Fibroblast of lung (primary cell): ENCODE data around the gene TNP2. TPM values are rescaled to one million over a fixed set of nuclear protein-coding genes. Genes with fewer than 3 reads are reported as not detected.

Source experiments
- DNase-seq, 2 donors: peaks; one replicate each; pipeline versions ENCODE4 v3.0.0 to v3.0.0-alpha.2; 2010; ENCODE audit warnings: low read depth in 2 of 2
- H2AFZ ChIP-seq: 2 replicates; pipeline ENCODE4 v1.5.1; 2012; ENCODE audit warnings: low read length, control low read depth, inconsistent platforms
- H3K27ac ChIP-seq: 2 replicates; pipeline ENCODE4 v1.5.1; 2011; ENCODE audit warnings: low read length, control low read depth; ENCODE audit not compliant: insufficient read depth
- H3K27me3 ChIP-seq: 2 replicates; pipeline ENCODE4 v1.5.1; 2011; ENCODE audit warnings: mild to moderate bottlenecking, low read length; ENCODE audit not compliant: control insufficient read depth, insufficient read depth
- H3K36me3 ChIP-seq: 2 replicates; pipeline ENCODE4 v1.5.1; 2011; ENCODE audit warnings: low read length; ENCODE audit not compliant: control insufficient read depth, insufficient read depth
- H3K4me1 ChIP-seq: 2 replicates; pipeline ENCODE4 v1.5.1; 2011; ENCODE audit warnings: low read length; ENCODE audit not compliant: control insufficient read depth, insufficient read depth; ENCODE audit errors: extremely low read depth
- H3K4me2 ChIP-seq: 2 replicates; pipeline ENCODE4 v1.5.1; 2011; ENCODE audit warnings: low read length, control low read depth; ENCODE audit not compliant: insufficient read depth; ENCODE audit errors: extremely low read depth
- H3K4me3 ChIP-seq, 4 experiments: fragments of 200-600 bp in 1 of 4; sonication (generic) in 1 of 4; replicated peaks in 1 of 4; 2 replicates each; pipeline ENCODE4 v1.5.1; 2011 to 2016; ENCODE audit warnings: low read length in 4 of 4, low read depth in 3 of 4, mild to moderate bottlenecking in 3 of 4, control low read depth in 2 of 4, inconsistent platforms in 1 of 4, mixed read lengths in 1 of 4; ENCODE audit not compliant: insufficient read depth in 1 of 4; ENCODE audit errors: control extremely low read depth in 1 of 4
- H3K79me2 ChIP-seq: 2 replicates; pipeline ENCODE4 v1.5.1; 2012; ENCODE audit warnings: mild to moderate bottlenecking, low read length, inconsistent platforms; ENCODE audit not compliant: control insufficient read depth, insufficient read depth
- H3K9ac ChIP-seq: 2 replicates; pipeline ENCODE4 v1.5.1; 2011; ENCODE audit warnings: mild to moderate bottlenecking, low read length, control low read depth; ENCODE audit not compliant: insufficient read depth
- H3K9me3 ChIP-seq: 2 replicates; pipeline ENCODE4 v1.5.1; 2012; ENCODE audit warnings: low read depth, low read length; ENCODE audit not compliant: control insufficient read depth, insufficient read depth
- H4K20me1 ChIP-seq: 2 replicates; pipeline ENCODE4 v1.5.1; 2011; ENCODE audit warnings: low read length; ENCODE audit not compliant: control insufficient read depth, insufficient read depth; ENCODE audit errors: extremely low read depth
- EZH2 ChIP-seq: IDR thresholded peaks from 2 replicates; pipeline ENCODE4 v1.5.1; 2012; ENCODE audit warnings: low read length, control low read depth, mild to moderate bottlenecking; ENCODE audit errors: missing control alignments
- polyA plus RNA-seq, 2 donors: library from polyadenylated mRNA; depleted of rRNA in 1 of 2; stranded (reverse) in 1 of 2; unstranded in 1 of 2; fragments of >200 nt; gene quantifications; 2 replicates each; pipeline ENCODE4 v1.2.1, GENCODE V29; 2011 to 2012; ENCODE audit warnings: missing spikeins in 1 of 2
- total RNA-seq: library from RNA; depleted of rRNA; stranded (reverse); fragments of >200 nt; gene quantifications from 2 replicates; pipeline ENCODE4 v1.2.1, GENCODE V29; 2014
- TF ChIP-seq, protein P1 (sequence below), 2 donors: IDR thresholded peaks in 1 of 2; conservative IDR thresholded peaks in 1 of 2; 1 replicate in 1 of 2; 2 replicates in 1 of 2; pipeline ENCODE4 v1.5.1; 2011 to 2012; ENCODE audit warnings: low read length in 2 of 2, control low read depth in 1 of 2, inconsistent platforms in 1 of 2, low read depth in 1 of 2, mild to moderate bottlenecking in 1 of 2

TNP2 gene
- total and polyA plus RNA-seq, 2 donors (not counting 1 experiment from before 2014, with no cell fraction given): not detected

DNA sequence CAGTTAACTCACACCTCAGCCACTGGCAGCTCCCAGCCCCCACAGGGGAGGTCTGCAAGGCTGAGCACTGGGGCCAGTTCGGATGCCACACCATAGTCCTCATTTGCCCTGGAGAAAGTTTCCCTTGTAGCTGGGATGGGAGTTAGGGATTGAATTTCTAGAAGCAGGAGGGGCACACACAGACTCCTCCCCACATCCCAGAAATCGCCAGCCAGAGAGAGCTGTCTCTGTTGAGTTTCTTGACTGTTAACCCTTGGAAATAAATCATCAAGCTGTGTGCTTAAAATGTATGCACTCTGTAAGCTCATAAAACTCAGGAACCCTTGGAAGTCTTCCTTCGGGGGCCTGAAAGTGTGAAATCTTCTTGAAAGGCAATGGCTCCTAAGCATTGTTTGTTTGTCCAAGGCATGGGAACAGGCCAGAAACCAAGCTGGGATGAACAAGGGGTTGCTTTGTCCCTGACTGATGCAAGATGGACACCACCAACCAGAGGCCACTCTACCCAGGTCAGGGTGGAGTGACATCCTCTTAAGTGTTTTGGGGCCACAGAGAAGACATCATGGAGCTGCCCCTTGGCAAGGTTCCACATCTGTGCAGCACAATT is 4.7 kb upstream of the TNP2 start:
- Histone ChIP-seq H3K4me3 (no peak overlapping the region), H3K9ac (no peak overlapping the region), H3K36me3 (no peaks in the 10 kb centered on the region), H3K27ac (no peak overlapping the region), H3K4me1 (no peaks in the 10 kb centered on the region), H3K4me2 (no peak overlapping the region), H3K79me2 (no peaks in the 10 kb centered on the region), H4K20me1 (no peaks in the 10 kb centered on the region), H3K27me3 (peaks cover 7% of the 10 kb centered on the region), H2AFZ (no peak overlapping the region), H3K9me3 (no peaks in the 10 kb centered on the region)
- TF ChIP-seq, protein P1, sequence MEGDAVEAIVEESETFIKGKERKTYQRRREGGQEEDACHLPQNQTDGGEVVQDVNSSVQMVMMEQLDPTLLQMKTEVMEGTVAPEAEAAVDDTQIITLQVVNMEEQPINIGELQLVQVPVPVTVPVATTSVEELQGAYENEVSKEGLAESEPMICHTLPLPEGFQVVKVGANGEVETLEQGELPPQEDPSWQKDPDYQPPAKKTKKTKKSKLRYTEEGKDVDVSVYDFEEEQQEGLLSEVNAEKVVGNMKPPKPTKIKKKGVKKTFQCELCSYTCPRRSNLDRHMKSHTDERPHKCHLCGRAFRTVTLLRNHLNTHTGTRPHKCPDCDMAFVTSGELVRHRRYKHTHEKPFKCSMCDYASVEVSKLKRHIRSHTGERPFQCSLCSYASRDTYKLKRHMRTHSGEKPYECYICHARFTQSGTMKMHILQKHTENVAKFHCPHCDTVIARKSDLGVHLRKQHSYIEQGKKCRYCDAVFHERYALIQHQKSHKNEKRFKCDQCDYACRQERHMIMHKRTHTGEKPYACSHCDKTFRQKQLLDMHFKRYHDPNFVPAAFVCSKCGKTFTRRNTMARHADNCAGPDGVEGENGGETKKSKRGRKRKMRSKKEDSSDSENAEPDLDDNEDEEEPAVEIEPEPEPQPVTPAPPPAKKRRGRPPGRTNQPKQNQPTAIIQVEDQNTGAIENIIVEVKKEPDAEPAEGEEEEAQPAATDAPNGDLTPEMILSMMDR (conservative IDR thresholded peaks at IDR 0.05 in 1 of 2, IDR thresholded peaks at IDR 0.05 in 1 of 2; ENCODE audit: low read depth in 1 of 2, low read length in 2 of 2): no peak
- DNase-seq: peak in 1 of 2 donors; percentile 55

DNA sequence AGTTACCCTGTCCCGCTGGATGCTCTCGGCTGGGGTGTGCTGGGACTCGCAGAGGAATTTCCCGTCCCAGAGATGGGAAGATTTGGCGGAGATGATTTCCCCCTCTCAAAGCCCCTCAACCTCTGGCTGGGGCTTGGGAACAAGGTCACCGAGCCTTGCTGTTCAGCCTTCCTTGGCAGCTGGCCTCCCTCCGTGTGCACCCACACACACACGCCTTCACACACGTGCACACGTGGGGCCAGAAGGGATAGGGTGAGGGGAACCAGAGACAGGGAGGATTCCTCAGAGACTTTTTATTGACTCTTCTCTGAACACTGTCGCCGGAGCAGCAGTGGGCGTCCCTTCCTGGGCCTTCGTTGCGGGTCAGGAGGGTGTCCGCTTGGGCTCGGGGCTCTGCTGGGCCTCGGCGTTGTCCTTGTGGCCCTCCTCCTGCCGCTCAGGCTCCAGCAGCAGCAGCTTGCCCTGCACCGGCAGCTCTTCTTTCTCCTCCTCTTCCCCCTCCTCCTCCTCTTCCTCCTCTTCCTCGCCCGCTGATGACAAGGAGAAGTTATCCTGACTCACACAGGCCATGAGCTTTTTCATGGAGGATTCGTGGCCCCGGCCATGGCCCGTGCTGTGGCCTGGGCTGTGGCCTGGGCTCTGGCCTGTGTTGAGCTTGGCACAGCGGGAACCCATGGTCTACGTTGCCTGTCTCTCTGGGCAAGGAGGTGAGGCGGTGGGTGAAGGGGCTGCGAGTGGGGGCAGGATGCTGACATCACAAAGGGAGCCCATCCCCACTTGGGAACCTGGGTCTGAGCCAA is 4.0 kb upstream of the TNP2 start, which contains the start of gene PRM3:
PRM3 (minus strand) TSS at position 709 of the 800 bp plus-strand sequence; CDS start at position 675, 34 bp downstream.
- Histone ChIP-seq H3K27ac (no peak within 1 kb of the TSS), H3K4me3 (no peak within 1 kb of the TSS), H3K9me3 (no peaks in the 10 kb centered on the region), H3K9ac (no peak within 1 kb of the TSS), H2AFZ (no peak within 1 kb of the TSS), H3K36me3 (no peaks in the 10 kb centered on the region), H3K4me2 (no peak within 1 kb of the TSS), H3K79me2 (no peaks in the 10 kb centered on the region), H4K20me1 (no peaks in the 10 kb centered on the region), H3K27me3 (peaks cover 7% of the 10 kb centered on the region), H3K4me1 (no peaks in the 10 kb centered on the region)
- TF ChIP-seq, protein P1 (conservative IDR thresholded peaks at IDR 0.05 in 1 of 2, IDR thresholded peaks at IDR 0.05 in 1 of 2; ENCODE audit: low read depth in 1 of 2, low read length in 2 of 2): no peak
- TF ChIP-seq EZH2: no peak
- no peak for DNase-seq

DNA sequence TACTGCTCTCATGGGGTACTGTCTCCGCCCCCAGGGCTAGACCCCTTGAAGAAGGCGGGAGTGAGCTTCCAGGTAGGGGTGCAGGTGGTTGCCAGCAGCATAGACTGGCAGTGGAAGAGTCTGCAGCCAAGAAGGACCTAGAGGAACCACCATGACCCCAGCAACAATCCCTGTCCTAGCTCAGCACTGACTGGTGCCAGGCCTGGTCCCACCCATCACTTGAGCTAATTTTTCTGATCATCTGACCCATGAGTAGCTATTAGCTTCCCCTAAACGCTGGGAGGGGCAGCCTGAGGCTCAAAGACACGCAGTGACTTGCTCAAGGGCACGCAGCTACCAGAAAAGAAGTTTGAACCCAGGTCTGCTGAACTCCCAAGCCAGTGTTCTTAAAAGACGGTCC is 3.4 kb upstream of the TNP2 start:
- no peak for DNase-seq
- Histone ChIP-seq H3K4me2 (no peak overlapping the region), H4K20me1 (no peaks in the 10 kb centered on the region), H2AFZ (no peak overlapping the region), H3K27me3 (peaks cover 5% of the 10 kb centered on the region), H3K36me3 (no peaks in the 10 kb centered on the region), H3K4me3 (no peak overlapping the region), H3K4me1 (no peaks in the 10 kb centered on the region), H3K79me2 (no peaks in the 10 kb centered on the region), H3K9ac (no peak overlapping the region), H3K27ac (no peak overlapping the region), H3K9me3 (no peaks in the 10 kb centered on the region)
- TF ChIP-seq, protein P1 (conservative IDR thresholded peaks at IDR 0.05 in 1 of 2, IDR thresholded peaks at IDR 0.05 in 1 of 2; ENCODE audit: low read depth in 1 of 2, low read length in 2 of 2): no peak
- no peak for TF ChIP-seq EZH2
